ENCODE data around the gene GTF3C5.

Gene GTF3C5

DNA sequence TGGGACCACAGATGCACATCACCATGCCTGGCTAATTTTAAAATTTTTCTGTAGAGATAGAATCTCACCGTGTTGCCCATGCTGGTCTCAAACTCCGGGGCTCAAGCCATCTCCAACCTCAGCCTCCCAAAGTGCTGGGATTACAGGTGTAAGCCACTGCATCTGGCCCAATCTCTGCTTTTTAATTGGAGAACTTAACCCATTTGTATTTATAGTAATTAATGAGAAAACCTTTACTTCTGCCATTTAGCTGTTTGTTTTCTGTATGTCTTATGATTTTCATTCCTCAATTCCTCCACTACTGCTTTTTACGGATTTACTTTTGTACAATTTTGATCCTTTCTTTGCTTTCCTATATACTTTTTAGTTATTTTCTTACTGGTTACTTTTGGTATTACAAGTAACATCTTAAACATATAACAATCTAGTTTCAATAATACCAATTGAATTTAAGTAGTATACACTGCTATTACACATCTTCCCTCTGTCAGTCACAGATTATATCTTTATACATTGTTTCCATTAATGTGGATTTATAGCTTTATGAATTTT lies 64.1 kb downstream of the GTF3C5 start:
- no peak for DNase-seq

DNA sequence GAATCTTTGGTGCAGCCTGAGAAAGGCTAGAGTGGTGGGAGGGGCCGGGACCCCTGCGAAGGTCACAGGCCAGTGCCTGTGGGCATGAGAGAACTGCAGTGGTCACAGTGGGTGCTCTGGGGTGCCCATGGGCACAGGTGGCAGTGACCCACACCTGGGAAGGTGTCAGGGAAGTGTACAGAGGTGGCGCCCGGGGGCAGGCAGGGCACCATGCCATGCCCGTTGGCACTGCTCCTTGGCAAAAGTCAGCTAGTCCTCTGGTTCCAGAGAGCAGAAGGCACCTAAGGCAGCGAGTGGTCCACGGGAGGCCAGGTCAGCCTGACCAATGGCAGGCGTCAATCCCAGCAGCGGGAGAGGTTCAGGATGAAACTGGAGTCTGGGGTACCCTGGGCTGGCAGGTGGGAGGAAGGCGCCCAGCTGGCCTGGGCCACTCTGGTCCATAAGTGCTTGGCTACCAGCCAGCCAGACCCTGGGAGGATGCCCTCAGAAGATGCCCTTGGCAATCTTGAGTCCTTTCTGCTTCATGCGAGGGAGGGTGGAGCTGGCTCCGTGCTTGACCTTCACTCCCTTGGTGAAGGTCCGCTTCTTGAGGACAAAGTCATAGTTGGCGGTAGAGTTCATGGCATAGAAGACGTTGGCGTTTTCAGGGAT lies 67.4 kb downstream of the GTF3C5 start:
- DNase-seq: no peak

DNA sequence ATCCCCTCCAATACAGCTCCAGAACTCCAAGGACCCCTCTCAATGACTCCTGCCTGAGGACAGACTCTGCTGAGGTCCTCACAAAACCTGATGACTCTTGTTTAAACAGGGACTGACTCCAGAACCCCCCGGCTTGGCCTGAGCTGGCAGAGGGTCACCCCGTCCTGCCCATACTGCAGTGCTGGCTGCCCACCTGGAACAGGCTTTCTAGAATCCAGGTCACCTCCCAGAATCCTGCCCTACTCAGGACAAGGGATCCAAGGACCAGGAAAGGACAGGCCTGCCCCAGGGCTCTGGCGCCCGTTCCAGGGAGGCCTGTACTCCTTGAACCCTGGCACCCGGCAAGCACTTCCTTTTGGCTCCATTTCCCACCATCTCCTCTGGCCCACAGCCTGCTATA lies 68.1 kb downstream of the GTF3C5 start:
- no peak for DNase-seq

DNA sequence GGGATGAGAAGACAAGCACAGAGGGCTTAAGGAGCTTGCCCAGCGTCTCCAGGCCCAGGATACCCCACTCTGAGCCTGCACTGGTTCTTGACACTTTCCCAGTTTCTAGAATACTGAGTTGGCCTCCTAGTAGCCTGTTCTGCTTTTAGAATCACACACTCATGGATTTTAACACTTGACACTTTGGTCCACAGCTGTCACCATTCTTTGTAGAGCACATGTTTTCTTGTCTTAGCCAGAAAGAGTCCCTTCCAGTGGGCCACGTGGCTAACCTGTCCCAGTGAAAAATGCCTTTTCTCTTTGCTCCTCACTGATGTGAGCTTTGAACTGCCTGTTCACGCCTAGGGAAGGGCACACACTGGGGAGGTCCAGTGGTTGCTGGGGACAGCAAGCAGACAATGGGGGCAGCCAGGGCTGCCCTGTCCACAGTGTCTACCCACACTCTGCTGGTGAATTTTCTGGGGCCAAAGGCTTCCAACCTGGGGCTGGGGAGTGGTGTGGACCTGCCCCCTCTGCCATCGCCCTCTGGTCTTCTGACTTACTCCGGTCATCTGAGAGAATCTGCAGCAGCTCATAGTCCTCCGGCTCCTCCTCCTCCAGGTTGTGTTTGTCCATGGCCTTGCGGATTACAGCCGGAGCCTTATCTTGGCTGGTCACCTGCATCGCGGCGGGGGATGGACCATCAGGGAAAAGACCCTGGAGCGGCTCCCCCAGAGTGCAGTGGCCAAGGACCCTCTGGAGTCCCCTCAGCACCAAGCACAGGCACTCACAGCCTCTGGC lies 69.1 kb downstream of the GTF3C5 start:
- no peak for DNase-seq

DNA sequence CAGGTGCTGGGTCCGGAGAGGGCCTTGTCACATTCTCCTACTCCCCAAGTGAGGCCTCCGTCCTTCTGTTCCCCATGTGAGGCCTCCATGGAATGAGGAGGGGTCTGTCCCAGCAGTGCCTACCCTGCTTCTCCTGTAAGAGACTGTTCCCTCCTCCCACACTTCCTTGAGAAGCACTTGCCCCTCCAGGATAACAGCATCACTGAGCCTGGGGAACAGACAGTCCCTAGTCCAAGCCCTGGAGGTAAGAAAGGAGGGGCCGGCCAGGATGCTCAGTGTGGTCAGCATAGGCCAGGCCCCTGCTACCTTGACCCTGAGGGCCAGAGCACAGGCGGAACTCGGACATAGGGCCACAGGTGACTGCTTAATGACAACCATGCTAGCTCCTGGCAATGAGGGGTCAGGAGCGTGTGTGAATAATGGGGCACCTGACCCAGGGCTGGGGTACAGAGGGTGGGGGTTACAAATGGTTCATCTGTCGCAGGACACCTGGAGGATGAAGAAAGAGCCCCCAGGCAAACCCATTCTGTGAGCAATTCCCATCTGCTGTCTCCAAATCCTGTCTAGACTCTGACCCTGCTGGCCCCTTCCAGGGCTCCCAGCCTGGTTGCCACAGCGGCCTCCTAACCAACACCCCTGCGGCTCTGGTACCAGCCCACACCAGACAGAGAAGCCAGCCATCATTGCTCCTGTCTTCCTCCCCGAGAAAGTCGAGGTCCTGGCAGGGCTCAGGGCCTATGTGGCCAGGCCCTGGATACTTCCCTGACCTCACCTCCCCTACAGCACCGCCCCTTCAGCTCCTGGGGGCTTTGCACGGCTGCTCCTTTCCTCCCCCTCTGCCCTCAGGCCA lies 69.9 kb downstream of the GTF3C5 start:
- no peak for DNase-seq

DNA sequence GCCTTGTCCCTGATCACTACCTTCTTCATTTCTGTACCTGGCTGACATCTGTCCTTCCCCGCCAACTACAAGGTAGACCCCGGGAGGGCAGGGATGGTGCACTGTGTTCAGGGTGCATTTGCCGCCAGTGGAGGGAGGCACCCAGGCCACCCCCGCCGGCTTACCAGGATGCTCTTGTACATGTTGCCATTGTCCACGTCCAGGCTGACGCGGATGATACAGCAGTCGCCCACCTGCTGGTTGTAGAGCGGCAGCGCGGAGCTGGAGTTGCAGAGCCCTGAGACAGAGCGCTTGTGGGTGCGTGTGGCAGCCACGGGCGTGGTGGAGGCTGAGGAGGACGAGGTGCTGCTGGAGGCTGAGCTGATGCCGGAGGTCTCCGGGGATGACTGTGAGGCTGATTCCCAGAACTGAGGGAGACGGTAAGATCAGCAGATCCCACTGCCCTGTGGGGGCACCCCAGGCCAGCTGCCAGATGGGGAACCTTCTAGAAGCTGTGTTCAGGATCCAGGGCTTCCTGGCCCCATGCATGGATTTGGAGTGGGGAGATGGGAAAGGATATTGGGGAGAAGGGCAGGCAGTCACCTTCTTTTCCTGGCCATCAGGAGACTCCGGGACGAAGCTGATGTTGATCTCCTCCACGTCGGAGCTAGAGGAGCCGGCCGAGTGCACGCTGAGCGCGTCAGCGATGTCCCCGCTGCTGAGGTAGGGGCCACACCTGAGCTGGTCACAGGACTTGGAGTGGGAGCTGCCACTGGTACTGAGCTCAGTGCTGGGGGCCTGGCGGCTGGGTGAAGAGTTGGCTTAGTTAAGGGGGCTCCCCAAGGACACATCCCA lies 70.8 kb downstream of the GTF3C5 start:
- no peak for DNase-seq

- no peak for DNase-seq
These were observed 71.6 kb downstream of the GTF3C5 start for GRCh38 chr9:133102190-133103021.

DNA sequence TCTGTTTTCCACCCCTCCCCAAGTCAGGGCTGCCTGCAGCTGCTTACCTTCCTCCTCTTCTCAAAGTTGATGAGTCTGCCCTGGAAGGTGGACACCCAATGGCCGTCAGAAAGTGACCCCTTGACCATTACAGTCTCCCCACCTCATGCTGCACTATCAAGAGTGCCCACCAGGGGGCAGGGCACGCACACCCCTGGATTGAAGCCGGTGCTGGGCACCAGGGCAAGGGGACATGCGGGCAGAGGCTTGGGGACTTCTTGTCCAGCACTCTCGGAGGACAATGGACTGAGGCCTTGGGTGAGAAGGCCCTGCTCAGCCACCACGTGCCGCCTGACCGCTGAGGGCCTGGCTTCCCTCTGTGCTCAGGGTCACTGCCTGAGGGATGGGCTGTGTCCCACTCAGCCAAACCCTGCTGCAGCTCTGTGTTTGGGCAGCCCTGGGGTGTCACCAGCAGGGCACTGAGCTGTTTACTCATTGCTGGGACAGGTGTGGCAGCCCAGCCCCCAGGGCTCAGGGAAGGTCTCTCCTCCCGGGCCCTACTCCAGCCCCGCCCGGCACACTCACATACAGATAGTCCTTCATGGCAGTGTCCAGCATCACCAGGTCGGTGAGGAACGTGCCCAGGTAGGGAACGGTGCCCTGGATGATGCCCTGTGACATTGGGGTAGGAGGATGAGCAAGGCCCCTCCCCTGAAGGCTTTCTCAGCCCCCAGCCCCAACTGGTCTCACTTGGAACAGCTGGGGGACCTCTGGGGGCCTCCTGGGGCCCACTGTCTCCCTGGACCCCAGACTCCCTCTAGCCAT lies 72.6 kb downstream of the GTF3C5 start:
- DNase-seq: peak; percentile 11 to 15

DNA sequence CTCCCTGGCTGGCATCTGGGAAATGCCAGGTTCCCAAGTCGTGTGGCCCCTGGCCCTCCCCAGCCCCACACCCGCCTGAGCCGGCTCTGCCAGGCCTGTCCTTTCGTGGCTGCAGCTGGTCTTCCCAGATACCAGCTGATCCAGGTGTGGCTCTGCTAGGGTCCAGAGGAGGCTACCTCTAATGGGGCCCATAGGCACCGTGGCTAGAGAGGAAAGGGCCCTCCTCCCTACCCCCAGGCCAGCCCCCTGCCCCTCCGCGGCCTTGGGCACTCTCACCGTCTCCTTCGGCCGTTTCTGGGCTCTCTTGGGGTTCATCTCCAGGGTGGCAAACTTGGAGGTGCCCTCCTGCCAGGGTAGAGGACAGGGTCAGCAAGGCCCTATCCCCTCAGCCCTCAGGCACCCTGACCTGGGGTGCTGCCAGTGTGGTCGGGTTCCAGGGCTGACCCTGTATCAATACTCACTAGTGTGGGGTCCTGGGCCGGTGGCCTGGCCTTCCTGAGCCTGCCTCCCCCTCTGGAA lies 73.2 kb downstream of the GTF3C5 start:
- DNase-seq: no peak

DNA sequence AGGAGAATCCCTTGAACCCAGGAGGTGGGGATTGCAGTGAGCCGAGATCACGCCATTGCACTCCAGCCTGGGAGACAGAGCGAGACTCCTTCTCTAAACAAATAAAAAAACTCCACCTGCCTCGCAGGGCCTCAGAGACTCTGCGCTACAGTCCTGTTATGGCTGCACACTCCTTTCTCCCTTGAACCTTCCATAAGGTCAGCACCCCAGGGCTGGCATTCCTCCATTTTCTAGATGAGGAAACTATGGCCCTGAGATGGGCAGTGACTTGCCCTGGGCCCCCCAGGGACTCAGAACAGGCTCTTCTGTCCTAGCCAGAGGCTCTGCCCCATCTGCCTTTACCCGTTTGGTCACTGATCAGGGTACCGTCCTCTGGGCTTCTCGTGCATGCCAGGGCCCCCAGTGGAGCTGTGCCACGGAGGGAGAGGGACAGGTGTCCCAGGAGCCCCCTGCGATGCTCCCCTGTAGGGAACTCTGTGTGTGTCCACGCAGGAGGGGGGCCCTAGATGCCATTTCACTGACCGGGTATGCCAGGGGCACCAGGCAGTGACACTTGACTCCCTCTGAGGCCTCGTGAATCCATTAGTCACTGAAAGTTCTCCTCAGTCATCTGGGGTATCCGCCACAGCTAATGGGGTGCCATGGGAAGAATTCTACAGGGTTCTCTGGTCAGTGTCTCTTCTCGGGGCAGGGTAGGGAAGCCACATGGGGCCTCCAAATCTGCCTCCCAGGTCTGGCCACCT lies 74.1 kb downstream of the GTF3C5 start:
- DNase-seq: no peak

GRCh38 chr9:133105461-133105770 lies 74.6 kb downstream of the GTF3C5 start:
- no peak for DNase-seq

GRCh38 chr9:133106511-133107244 lies 75.9 kb downstream of the GTF3C5 start:
- no peak for DNase-seq

DNA sequence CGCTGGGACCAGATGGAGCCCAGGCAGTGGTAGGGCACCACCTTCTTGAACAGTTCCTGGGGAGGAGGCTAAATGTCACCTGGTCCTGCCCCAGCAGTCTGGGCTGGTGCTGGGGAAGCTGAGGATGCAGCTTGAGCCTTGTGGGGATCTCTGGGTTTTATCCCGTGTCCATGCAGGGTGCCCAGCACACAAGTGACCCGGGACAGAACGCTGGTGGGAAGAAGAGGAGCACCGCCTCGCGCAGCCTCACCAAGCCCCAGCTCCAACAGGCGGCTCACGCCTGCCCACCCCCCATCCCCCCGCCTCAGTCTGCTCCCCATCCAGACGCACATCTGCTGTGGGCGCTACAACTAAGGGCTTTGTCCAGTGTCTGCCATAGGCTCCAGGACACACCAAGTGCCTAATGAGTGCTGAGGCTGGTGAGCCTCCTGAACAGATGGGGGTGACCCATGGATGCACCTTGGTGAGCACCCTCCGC lies 76.5 kb downstream of the GTF3C5 start:
- DNase-seq: no peak

Measured in AML-193 (cell line).